ENCODE data around the gene EXOC4. TPM values are rescaled to one million over a fixed set of nuclear protein-coding genes. Genes with fewer than 3 reads are reported as not detected.

The EXOC4 gene
- total RNA-seq, 1 donor from 2014 or later, result 84.0 TPM

DNA sequence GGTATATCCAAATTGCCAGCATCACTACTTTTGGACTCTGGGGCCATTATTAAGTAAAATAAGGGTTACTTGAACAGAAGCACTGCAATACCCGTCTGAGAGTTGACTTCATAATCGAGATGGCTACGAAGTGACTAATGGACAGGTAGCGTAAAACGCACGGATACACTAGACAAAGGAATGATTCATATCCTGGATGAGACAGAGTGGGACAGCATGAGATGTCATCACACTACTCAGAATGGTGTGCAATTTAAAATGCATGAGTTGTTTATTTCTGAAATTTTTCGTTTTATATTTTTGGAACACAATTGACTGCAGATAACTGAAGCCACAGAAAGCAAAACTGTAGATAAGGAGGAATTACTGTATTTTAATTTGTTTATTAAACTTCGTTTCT lies 452.7 kb downstream of the EXOC4 start:
- DNase-seq (ENCODE audit: low read depth) (peak; percentile 96), FAIRE-seq (no peak)
- H3K36me3 ChIP-seq (ENCODE audit: control insufficient read depth, insufficient read depth, low read length), result no peaks in the 10 kb centered on the region
- TF ChIP-seq, protein P1, sequence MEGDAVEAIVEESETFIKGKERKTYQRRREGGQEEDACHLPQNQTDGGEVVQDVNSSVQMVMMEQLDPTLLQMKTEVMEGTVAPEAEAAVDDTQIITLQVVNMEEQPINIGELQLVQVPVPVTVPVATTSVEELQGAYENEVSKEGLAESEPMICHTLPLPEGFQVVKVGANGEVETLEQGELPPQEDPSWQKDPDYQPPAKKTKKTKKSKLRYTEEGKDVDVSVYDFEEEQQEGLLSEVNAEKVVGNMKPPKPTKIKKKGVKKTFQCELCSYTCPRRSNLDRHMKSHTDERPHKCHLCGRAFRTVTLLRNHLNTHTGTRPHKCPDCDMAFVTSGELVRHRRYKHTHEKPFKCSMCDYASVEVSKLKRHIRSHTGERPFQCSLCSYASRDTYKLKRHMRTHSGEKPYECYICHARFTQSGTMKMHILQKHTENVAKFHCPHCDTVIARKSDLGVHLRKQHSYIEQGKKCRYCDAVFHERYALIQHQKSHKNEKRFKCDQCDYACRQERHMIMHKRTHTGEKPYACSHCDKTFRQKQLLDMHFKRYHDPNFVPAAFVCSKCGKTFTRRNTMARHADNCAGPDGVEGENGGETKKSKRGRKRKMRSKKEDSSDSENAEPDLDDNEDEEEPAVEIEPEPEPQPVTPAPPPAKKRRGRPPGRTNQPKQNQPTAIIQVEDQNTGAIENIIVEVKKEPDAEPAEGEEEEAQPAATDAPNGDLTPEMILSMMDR (IDR thresholded peaks at IDR 0.05; ENCODE audit: insufficient read depth, low read length, severe bottlenecking), result no peak
- no peak overlapping the region for H3K4me3 ChIP-seq (ENCODE audit: low read depth, low read length)
- no peaks in the 10 kb centered on the region for H3K27me3 ChIP-seq (ENCODE audit: control insufficient read depth, insufficient read depth, low read length)

DNA sequence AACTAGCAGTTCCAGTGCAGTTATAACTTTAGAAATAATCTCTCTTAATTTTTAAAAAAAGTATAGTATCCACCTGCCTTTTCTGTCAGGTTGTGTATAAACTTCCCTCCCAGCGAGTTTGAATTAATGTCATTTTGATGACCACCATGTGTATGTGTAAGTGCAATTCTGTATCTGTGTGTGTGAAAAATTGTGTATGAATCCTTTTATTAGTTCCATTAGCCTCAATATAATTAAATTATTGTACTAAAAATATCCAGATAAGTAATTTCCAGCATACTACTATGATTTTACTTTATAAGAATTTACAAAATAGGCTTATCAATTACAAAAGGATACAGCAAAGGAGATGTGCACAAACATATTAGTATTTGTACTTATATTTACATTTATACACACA lies 453.1 kb downstream of the EXOC4 start:
- Histone ChIP-seq H3K4me3 (ENCODE audit: low read depth, low read length) (no peak overlapping the region), H3K36me3 (ENCODE audit: control insufficient read depth, insufficient read depth, low read length) (no peaks in the 10 kb centered on the region), H3K27me3 (ENCODE audit: control insufficient read depth, insufficient read depth, low read length) (no peaks in the 10 kb centered on the region)
- no peak for DNase-seq (ENCODE audit: low read depth)
- TF ChIP-seq, protein P1 (IDR thresholded peaks at IDR 0.05; ENCODE audit: insufficient read depth, low read length, severe bottlenecking), result no peak
- FAIRE-seq, result no peak

DNA sequence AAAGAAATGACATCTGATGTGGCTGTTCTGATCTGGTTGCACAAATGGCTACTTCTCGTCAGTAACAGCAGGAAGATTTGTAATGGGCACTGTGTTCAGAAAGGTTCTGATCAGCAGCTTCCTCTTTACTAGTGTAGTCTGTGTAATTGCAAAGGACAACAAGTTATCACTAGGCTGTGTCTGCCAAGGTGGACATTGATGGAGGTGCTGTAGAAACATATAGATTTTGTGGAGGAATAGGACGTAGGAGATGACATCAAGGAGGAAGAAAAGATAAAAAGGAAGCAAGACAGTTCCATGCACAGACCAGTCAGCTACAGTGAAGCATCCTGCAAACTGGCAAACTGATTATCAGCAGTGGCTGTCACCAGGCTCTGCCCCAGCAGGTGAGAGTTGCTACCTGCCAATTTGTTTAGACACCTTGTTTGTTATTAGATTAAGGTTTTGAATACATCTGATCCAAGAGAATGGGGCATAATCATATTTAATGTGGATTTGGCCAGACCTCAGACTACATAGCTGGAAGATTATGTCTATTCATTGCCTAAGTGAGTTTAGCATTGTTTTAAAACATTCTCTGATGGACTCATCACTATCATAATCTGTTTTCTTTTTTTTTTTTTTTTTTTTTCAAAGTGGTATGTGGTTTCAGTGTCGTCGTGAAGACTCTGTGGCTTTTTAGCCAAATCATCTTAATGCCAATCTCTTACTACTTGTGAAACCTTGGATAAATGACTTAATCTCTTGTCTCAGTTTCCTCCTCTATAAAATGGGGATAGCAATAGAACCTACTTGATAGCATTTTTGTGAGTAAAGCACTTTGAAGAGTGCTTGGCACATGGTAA lies 456.4 kb downstream of the EXOC4 start:
- FAIRE-seq, result no peak
- TF ChIP-seq, protein P1 (IDR thresholded peaks at IDR 0.05; ENCODE audit: insufficient read depth, low read length, severe bottlenecking), result no peak
- Histone ChIP-seq H3K4me3 (ENCODE audit: low read depth, low read length) (no peak overlapping the region), H3K27me3 (ENCODE audit: control insufficient read depth, insufficient read depth, low read length) (no peaks in the 10 kb centered on the region), H3K36me3 (ENCODE audit: control insufficient read depth, insufficient read depth, low read length) (no peaks in the 10 kb centered on the region)
- DNase-seq (ENCODE audit: low read depth), result no peak

DNA sequence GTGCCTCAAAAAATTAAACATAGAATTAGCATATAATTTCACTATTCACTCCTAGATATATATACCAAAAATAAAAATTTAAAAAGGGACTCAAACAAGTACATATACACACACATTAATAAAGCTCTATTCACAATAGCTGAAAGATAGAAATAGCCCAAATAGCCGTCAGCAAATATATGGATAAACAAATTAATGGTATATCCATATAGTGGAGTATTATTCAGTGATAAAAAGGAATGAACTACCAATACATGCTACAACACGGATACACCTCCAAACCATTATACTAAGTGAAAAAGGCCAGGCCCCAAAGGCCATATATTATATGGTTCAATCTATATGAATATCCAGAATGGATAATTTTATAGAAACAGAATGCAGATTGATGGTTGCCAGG lies 459.7 kb downstream of the EXOC4 start:
- no peak overlapping the region for H3K4me3 ChIP-seq (ENCODE audit: low read depth, low read length)
- no peak for FAIRE-seq
- H3K27me3 ChIP-seq (ENCODE audit: control insufficient read depth, insufficient read depth, low read length), result no peaks in the 10 kb centered on the region
- no peak for DNase-seq (ENCODE audit: low read depth)
- H3K36me3 ChIP-seq (ENCODE audit: control insufficient read depth, insufficient read depth, low read length), result no peaks in the 10 kb centered on the region
- TF ChIP-seq, protein P1 (IDR thresholded peaks at IDR 0.05; ENCODE audit: insufficient read depth, low read length, severe bottlenecking), result no peak

DNA sequence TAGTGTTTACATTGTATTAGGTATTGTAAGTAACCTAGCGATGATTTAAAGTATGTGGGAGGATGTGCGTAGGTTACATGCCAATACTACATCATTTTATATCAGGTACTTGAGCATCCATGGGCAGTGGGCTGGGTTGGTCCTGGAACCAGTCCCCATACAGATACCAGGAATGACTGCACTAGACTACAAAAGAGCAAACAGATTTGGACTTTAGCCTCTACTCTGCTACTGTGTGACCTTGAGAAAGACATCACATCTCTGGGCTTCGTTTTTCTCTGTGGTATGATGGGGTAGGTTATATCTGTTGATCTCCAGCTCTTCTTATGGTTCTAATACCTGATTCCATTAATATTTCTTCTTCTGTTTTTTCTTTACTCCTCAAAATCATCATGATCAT lies 461.8 kb downstream of the EXOC4 start:
- TF ChIP-seq, protein P1 (IDR thresholded peaks at IDR 0.05; ENCODE audit: insufficient read depth, low read length, severe bottlenecking), result no peak
- FAIRE-seq (no peak), DNase-seq (ENCODE audit: low read depth) (no peak)
- no peaks in the 10 kb centered on the region for H3K27me3 ChIP-seq (ENCODE audit: control insufficient read depth, insufficient read depth, low read length)
- no peak overlapping the region for H3K4me3 ChIP-seq (ENCODE audit: low read depth, low read length)
- no peaks in the 10 kb centered on the region for H3K36me3 ChIP-seq (ENCODE audit: control insufficient read depth, insufficient read depth, low read length)

DNA sequence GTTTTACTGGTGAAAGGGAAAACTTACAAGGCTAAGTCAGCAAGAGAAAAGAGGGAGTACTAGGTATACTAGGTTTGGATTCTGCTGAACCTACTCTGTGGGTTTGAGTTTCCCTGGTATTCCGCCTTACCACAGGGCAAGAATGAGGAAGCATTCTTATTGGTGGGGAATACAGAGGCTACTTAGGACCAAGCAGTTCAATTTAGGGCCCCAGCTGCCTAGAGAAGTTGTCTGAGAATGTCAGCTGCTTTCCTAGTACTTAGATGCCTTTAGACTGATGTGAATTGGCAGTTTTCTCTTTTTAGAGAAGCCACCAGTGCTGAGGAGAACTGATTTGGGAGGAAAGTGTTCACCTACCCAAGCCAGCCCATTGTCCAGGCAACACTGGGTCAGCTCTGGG lies 465.3 kb downstream of the EXOC4 start:
- Histone ChIP-seq H3K4me3 (ENCODE audit: low read depth, low read length) (no peak overlapping the region), H3K36me3 (ENCODE audit: control insufficient read depth, insufficient read depth, low read length) (no peaks in the 10 kb centered on the region), H3K27me3 (ENCODE audit: control insufficient read depth, insufficient read depth, low read length) (no peaks in the 10 kb centered on the region)
- DNase-seq (ENCODE audit: low read depth) (no peak), FAIRE-seq (no peak)
- TF ChIP-seq, protein P1 (IDR thresholded peaks at IDR 0.05; ENCODE audit: insufficient read depth, low read length, severe bottlenecking), result no peak
